Activated CD4-positive, alpha-beta T cell treated with anti-CD3 and anti-CD28 coated beads for 48 hours (primary cell): ENCODE measurements around the gene RTL3.
"Not testable (repeated sequence)": the region's sequence is repeated elsewhere in the genome, so short reads cannot be mapped to it uniquely, and the experiment has no call there.

Source experiments
- DNase-seq: peaks from one replicate; pipeline ENCODE4 v3.0.0-alpha.2; 2020

The RTL3 gene

GRCh38 chrX:78658845-78659744, at the start of gene RTL3:
RTL3 (minus strand) TSS chrX:78659328; CDS start chrX:78658420, 908 bp downstream.
- no peak for DNase-seq

GRCh38 chrX:78708816-78709215, 49.7 kb upstream of the RTL3 start:
- DNase-seq: no peak

GRCh38 chrX:78708262-78708661, 49.1 kb upstream of the RTL3 start:
- no peak for DNase-seq

- no peak for DNase-seq
Measured at GRCh38 chrX:78706071-78706470, 46.9 kb upstream of the RTL3 start.

- no peak for DNase-seq
Measured at GRCh38 chrX:78693536-78693935, 34.4 kb upstream of the RTL3 start.

GRCh38 chrX:78693012-78693411, 33.9 kb upstream of the RTL3 start:
- DNase-seq: no peak

- no peak for DNase-seq
Measured at GRCh38 chrX:78687586-78687985, 28.5 kb upstream of the RTL3 start.

GRCh38 chrX:78673246-78673645, 14.1 kb upstream of the RTL3 start:
- DNase-seq: no peak

GRCh38 chrX:78665342-78665741, 6.2 kb upstream of the RTL3 start:
- no peak for DNase-seq

- DNase-seq: no peak
Measured at GRCh38 chrX:78661836-78662235, 2.7 kb upstream of the RTL3 start.

- no peak for DNase-seq
Measured at GRCh38 chrX:78659955-78660354, 827 bp upstream of the RTL3 start.

GRCh38 chrX:78658414-78658813, 714 bp downstream of the RTL3 start:
- no peak for DNase-seq

GRCh38 chrX:78655642-78656041, 3.5 kb downstream of the RTL3 start:
- DNase-seq: no peak

GRCh38 chrX:78653118-78653822, 5.9 kb downstream of the RTL3 start:
- DNase-seq: no peak

GRCh38 chrX:78650906-78651437, 8.2 kb downstream of the RTL3 start:
- DNase-seq: no peak

- DNase-seq: no peak
Measured at GRCh38 chrX:78643874-78644273, 15.3 kb downstream of the RTL3 start.

GRCh38 chrX:78643096-78643495, 16.0 kb downstream of the RTL3 start:
- DNase-seq: no peak

- DNase-seq: not testable (repeated sequence)
Measured at GRCh38 chrX:78636096-78636495, 23.0 kb downstream of the RTL3 start.

- no peak for DNase-seq
Measured at GRCh38 chrX:78624962-78625909, 33.9 kb downstream of the RTL3 start.

GRCh38 chrX:78624426-78624825, 34.7 kb downstream of the RTL3 start:
- DNase-seq: no peak

- DNase-seq: no peak
Measured at GRCh38 chrX:78622831-78623230, 36.3 kb downstream of the RTL3 start.

GRCh38 chrX:78619834-78620233, 39.3 kb downstream of the RTL3 start:
- no peak for DNase-seq

GRCh38 chrX:78618987-78619386, 40.1 kb downstream of the RTL3 start:
- no peak for DNase-seq
